IPS-NIHi11 (cell line): ENCODE data around the gene TAF1.
"Not testable (repeated sequence)": the region's sequence is repeated elsewhere in the genome, so short reads cannot be mapped to it uniquely, and the experiment has no call there.

Experiments used
- DNase-seq: peaks from one replicate; pipeline ENCODE4 v3.0.0; 2012; ENCODE audit warnings: mixed read lengths, low spot score

The TAF1 gene

DNA sequence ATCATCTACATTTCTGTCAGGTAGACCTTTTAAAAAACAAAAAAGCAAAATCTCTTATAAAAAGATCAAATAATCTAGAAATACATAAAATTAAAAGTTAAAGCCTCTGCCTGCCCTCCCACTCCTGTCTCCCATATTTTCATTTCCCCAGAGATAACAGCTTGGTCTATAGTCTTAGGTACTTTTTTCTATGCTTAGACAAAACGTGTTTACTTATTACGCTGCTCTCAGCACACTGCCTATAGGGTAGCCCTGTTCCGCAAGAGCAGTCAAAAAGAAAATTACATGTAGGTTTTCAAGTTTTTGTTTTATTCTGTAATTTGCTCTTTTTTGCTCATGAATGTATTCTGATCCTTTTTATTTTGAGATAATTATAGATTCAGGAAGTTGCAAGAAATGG is 73.3 kb downstream of the TAF1 start:
- DNase-seq: no peak

DNA sequence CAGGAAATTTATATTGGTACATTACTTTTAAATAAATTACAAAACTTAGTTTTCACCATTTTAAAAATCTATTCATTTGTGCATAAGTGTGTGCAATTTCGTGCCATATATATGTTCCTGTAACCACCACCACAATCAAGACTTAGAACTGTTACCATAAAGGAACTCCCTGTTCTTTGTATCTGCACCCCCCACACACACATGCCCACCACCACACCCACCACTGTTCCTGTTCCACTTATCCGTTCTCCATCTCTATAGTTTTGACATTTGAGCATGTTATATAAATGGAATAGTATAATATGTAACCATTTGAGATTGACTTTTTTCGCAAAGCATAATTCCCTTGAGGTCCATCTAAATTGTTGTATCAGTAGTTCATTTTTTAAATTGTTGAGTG is 73.7 kb downstream of the TAF1 start:
- DNase-seq: no peak

DNA sequence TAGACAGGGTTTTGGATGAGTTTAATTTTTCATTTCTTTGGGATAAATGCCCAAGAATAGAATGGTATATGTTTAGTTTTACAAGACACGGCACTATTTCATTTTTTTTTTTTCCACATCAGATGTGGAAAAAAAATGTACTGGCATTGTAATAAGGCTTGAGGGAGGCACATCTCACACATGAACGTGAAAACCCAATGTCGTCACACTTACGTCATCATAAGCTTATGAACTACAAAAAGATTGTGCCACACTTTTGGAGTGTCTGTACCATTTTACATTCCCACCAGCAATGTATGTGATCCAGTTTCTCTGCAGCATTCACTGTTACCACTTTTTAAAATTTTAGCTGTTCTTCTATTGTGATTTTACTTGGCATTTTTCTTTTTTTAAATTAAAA is 74.2 kb downstream of the TAF1 start:
- DNase-seq: no peak

DNA sequence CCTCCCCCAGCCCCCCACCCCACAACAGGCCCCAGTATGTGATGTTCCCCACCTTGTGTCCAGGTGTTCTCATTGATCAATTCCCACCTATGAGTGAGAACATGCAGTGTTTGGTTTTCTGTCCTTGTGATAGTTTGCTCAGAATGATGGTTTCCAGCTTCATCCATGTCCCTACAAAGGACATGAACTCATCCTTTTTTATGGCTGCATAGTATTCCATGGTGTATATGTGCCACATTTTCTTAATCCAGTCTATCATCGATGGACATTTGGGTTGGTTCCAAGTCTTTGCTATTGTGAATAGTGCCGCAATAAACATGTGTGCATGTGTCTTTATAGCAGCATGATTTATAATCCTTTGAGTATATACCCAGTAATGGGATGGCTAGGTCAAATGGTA is 75.7 kb downstream of the TAF1 start:
- DNase-seq: not testable (repeated sequence)

DNA sequence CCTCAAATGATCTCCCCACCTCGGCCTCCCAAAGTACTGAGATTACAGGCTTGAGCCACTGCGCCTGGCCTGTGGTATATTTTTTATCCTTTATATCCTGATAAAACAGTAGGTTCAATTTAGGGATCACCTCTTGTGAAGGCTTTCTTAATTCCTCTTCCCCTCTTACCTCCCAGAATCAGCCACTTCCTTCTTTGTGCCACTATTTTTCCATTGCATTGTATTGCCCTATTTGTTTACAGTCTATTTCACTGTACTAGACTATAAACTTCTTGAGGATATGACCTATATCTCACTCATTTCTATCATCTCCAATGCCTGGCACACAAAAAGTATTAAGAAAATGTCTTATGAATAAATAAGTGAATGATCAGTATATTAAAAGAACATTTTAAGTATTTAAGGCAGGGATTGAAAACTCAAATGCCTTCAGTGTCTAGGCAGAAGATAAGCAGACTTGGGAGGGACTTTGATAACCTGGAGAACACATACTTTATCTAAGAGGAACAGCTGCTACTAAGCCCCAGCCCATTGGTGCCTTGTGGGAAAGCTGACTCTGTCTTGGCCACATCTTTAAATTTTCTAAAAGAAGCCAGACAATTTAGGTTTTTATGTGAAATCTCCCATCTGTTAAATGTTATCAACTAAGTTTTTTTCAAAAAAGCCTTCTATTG is 84.4 kb downstream of the TAF1 start:
- no peak for DNase-seq

DNA sequence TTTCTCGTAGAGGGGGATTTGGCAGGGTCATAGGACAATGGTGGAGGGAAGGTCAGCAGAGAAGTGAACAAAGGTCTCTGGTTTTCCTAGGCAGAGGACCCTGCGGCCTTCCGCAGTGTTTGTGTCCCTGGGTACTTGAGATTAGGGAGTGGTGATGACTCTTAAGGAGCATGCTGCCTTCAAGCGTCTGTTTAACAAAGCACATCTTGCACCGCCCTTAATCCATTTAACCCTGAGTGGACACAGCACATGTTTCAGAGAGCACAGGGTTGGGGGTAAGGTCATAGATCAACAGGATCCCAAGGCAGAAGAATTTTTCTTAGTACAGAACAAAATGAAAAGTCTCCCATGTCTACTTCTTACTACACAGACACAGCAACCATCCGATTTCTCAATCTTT is 85.4 kb downstream of the TAF1 start:
- not testable (repeated sequence) for DNase-seq

DNA sequence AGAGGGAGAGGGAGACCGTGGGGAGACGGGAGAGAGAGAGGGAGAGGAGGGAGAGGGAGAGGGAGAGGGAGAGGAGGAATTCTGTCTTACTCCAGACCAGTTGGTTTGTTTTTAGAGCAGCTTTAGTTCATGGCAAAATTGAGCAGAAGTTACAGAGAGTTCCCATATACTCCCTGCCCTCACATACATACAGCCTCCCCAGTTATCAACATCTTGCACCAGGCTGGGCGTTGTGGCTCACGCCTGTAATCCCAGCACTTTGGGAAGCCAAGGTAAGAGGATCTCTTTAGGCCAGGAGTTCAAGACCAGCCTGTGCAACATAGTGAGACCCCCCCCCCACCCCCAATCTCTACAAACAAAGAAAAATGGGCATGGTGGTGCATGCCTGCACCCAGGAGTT is 86.9 kb downstream of the TAF1 start:
- DNase-seq: no peak

DNA sequence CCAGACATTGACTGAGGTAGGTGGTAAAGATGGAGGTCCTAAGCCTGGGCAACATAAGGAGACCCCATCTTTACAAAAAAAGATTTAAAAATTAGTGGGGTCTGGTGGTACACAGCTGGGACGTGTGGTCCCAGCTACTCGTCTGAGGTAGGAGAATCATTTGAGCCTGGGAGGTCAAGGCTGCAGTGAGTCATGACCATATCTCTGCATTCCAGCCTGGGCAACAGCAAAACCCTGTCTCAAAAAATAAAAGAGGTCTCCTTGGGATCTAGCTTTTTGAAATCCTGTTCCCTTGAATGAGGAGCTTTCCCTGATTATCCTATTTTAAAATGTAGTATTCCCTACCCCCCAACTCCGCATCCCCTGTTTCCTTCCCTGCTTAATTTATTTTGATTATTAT is 88.1 kb downstream of the TAF1 start:
- no peak for DNase-seq

DNA sequence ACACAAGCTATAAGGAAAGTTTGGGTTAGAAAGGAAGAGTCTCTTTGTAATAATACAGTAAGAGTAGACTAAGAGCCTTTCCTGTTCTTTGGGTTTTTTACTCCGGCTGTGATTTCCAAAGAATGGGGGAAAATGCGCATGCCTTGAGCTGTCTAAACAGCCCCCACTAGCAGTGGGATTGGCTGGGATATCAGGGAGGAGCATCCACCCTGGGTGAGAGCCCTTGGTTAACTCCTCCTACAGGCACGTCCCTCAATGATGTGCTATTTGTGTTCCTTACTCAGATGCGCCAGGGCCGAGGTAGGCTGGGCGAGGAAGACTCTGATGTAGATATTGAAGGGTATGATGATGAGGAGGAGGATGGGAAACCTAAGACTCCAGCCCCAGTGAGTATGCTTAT is 92.7 kb downstream of the TAF1 start:
- peak; percentile 16 for DNase-seq

DNA sequence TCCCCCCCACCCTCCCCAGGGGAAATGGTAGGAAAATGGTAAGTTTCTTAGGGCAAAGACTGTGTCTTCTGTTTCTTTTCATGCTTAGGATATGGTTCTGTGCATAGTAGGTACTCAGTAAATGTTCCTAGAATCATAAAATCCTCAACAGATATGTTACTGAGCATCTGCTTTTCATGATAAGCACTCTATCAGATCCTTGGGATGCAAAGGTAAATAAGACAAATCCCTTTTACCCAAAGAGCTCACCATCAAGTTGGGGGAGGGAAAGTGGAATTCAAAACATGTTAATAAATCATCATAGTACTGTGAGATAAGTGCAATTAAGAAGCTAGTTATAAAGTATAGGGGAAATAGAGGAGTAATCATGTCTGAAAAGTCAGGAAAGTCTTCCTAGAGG is 98.8 kb downstream of the TAF1 start:
- DNase-seq: no peak

DNA sequence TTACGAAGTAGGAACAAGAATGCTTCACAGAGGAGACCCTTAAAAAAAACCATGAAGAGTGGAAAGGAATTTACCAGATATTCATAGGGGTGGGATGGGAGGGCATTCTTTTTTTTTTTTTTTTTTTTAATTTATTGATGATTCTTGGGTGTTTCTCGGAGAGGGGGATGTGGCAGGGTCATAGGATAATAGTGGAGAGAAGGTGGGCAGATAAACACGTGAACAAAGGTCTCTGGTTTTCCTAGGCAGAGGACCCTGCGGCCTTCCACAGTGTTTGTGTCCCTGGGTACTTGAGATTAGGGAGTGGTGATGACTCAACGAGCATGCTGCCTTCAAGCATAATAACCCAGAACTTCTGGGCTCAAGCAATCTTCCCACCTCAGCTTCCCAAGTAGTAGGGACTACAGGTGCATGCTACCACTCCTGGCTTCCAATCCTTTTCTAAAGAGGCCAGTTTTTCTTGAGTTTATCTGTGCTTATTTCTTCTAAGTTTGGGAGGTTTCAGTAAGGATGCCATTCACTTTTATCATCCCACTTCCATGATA is 100.9 kb downstream of the TAF1 start:
- no peak for DNase-seq

DNA sequence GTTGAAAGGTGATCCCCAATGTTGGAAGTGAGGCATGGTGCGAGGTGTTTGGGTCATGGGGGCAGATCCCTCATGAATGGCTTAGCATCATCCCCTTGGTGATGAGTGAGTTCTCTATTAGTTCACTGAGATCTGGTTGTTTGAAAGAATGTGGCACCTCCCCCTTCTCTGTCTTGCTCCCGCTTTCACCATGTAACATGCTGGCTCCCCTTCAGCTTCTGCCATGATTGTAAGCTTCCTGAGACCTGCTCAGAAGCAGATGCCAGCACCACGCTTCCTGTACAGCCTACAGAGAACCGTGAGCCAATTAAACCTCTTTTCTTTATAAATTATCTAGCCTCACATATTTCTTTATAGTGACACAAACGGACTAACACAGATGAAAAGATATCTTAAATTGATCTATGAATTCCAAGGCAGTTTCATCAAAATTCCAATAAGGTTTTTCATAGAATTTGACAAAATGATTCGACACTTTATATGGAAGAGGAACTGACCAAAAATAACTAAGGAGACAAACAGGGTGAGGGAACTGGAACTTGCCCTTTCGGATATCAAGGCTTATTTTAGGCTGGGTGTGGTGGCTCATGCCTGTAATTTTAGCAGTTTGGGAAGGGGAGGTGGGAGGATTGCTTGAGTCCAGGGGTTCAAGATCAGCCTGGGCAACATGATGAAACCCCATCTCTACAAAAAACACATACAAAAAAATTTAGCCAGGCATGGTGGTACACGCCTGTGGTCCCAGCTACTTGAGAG is 109.8 kb downstream of the TAF1 start:
- no peak for DNase-seq

DNA sequence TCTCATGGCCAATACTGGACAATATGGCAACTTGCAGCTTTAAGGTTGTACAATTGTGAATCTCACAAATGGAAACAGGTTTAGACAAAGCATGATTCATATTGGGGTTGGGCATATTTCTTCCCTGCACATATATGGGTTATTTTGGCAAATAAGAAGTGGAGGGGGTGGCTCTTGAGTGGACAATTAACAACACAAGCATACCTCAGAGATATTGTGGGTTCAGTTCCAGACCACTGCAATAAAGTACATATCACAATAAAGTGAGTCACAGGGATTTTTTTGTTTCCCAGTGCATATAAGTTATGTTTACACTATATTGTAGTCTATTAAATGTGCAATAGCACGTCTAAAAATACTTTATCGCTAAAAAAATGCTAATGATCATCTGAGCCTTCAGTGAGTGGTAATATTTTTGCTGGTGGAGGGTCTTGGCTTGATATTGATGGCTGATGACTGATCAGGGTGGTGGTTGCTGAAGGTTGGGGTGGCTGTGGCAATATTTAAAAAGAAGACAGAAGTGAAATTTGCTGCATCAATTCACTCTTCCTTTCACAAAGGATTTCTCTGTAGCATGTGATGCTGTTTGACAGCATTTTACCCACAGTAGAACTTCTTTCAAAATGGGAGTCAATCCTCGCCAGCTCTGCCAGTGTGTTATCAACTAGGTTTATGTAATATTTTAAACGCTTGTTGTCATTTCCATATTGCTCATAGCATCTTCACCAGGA is 116.2 kb downstream of the TAF1 start:
- no peak for DNase-seq

DNA sequence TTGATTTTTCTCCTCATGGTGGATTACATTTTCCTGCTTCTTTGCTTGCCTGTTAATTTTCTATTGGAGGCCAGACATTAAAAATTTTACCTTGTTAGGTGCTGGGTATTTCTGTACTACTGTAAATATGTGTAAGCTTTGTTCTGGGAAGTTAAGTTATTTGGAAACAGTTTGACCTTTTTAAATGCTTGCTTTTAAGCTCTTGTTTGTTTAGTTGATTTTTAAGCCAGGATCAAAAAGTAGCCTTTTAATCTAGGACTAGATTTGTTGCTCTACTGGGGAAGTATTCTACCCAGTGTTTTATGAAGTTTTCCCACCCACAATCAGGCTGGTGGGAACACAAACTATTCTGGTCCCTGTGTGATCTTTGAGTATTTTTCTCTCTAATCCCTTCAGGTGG is 121.7 kb downstream of the TAF1 start:
- DNase-seq: no peak

DNA sequence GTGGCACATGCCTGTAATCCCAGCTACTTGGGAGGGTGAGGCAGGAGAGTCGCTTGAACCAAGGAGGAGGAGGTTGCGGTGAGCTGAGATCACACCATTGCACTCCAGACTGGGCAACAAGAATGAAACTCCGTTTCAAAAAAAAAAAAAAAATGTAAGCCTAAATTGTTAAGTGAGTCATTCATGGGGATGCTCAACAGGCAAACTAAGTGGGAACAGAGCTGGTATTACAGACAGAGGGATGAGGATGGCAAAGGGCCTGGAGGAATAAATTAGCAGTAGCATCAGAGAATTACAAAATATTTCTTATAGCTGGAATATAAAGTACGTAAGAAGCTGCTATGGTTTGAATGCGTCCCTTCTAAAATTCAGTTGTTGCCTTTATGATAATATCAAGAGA is 123.4 kb downstream of the TAF1 start:
- no peak for DNase-seq

DNA sequence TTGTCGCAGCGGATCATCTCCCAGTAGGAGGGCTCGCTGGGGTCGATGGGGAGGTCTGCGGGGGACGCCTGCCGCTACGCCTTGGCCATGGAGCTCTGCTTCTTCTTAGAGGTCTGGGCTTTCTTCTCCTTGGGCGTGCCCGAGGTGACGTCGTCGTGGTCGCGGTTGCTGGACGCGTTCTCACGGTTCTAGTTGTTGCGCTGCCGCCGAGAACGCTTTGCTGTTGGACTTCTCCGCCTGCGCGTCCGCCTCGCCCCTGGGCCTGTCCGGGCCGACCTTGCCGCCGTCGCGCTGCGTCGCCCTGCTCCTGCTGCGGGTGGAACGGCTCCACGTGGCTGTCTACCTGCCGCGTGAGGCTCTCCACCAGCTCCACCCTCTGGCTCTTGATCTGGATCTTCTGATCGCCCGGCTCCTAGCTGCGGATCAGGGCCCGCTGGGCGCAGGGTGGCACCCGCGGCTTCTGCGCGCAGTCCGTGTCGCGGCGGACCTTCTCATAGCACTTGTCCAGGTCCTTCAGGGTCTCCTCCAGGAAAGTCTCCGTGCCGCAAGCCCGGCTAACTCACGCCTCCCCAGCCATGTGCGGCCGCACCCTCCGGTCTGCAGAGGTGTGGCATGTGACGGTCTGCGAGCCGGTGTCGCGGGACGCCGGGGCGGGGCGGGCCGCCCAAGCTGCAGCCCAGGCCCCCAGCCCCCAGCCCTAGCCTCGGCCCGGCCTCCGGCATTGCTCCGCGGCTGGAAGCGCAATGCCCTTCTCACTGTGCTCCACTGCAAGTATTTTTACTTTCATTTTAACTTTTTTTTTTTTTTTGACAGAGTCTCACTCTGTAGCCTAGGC is 126.3 kb downstream of the TAF1 start:
- peak; percentile 38 for DNase-seq

DNA sequence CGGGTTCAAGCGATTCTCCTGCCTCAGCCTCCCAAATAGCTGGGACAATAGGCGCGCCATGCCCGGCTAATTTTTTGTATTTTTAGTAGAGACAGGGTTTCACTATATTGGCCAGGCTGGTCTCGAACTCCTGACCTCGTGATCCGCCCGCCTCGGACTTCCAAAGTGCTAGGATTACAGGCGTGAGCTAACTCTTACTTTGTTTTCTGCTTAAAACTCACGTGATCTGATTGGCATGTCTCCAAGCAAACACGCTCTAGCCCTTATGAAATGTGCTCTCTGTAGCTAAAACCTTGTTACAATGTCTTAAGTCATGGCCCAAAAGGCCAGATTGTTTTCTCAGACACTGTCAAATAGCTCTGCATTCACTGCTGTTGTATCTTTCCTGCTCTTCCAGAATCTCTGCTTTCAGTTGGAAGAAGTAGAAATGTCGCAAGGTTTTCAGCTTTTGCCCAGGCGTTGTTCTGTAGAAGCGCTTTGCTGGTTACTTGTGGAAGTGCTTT is 127.0 kb downstream of the TAF1 start:
- no peak for DNase-seq

DNA sequence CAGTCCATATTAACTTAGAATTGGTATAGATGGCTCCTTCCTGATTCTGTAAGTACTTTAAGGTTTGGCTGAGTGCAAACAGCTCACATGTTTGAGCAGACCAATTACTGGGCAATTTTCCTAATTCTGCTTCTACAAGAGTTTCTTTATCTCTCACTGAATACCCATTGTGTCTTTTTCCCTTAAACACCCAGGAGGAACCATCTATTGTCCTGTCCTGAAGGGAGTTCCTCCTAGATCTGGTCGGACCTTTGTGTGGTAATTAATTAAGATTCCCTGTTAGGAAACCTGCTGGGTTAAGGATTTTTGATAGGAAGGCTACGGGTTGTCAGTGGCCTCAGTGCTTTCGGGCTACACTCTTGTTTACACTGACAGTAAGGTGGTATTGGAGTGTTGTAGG is 129.8 kb downstream of the TAF1 start:
- not testable (repeated sequence) for DNase-seq

DNA sequence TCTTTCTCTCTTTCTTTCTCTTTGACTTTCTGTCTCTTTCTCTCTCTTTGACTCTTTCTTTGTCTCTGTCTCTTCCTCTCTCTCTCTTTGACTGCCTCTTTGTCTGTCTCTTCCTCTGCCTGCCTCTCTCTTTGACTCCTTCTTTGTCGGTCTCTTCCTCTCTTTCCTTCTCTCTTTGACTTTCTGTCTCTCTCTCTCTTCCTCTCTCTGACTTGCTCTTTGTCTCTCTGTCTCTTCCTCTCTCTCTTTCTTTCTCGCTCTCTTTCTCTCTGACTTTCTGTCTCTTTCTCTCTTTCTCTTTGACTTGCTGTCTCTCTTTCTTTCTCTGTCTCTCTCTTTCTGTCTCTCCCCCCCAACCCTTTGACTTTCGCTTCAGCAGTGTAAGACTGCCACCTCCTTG is 130.3 kb downstream of the TAF1 start:
- no peak for DNase-seq

DNA sequence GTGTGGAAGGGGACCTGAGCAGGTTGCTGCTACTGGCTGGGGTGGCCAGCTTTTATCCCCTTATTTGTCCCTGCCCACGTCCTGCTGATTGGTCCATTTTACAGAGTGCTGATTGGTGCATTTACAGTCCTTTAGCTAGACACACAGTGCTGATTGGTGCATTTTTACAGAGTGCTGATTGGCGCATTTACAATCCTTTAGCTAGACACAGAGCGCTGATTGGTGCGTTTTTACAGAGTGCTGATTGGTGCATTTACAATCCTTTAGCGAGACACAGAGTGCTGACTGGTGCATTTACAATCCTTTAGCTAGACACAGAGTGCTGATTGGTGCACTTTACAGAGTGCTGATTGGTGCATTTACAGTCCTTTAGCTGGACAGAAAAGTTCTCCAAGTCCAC is 135.9 kb downstream of the TAF1 start:
- DNase-seq: not testable (repeated sequence)

DNA sequence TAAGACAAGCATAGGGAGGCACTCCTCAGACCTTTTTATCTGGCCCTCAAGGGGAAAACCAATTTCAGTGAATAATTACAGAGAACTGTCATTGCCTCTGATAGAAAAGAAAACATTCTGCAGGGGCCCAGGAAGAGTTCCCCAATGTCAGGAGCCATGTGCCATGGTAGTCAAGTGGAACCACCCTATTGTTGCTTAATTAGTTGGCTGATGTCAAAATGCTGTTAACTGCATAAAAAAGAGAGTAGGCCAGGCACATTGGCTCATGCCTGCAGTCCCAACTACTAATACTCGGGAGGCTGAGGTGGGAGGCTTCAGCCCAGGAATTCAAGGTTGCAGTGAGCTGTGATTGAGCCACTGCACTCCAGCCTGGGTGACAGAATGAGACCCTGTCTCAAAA is 138.2 kb downstream of the TAF1 start:
- no peak for DNase-seq

DNA sequence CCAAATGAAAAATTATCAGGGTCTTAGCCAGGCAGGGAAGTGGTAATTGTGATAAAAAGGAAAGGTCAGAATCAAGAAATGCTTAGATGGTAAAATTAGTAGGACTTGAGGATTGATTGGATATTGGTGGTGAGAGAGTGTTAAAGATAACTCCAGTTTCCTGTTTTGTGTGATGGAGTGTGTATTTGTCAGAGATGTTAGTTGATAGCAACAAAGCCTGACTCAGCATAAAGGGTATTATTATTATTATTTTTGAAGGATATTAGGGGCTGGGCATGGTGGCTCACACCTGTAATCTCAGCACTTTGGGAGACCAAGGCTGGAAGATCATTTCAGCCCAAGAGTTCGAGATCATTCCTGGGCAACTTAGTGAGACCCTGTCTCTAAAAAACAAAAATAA is 143.1 kb downstream of the TAF1 start:
- DNase-seq: no peak
